Fibroblast of mammary gland (primary cell): ENCODE data around the gene DNMT3L.
"Not testable (repeated sequence)": the region's sequence is repeated elsewhere in the genome, so short reads cannot be mapped to it uniquely, and the experiment has no call there.

Source experiments
- DNase-seq: peaks from one replicate; pipeline ENCODE4 v3.0.0-alpha.2; 2010; ENCODE audit warnings: low read depth
- H3K4me3 ChIP-seq: 2 replicates; pipeline ENCODE4 v1.5.1; 2011; ENCODE audit warnings: low read depth, mild to moderate bottlenecking, low read length, moderate library complexity; ENCODE audit not compliant: control insufficient read depth
- TF ChIP-seq, protein P1 (sequence below): conservative IDR thresholded peaks from 2 replicates; pipeline ENCODE4 v1.5.1; 2011; ENCODE audit warnings: low read depth, low read length, inconsistent platforms; ENCODE audit not compliant: control insufficient read depth, insufficient read depth

DNMT3L gene

DNA sequence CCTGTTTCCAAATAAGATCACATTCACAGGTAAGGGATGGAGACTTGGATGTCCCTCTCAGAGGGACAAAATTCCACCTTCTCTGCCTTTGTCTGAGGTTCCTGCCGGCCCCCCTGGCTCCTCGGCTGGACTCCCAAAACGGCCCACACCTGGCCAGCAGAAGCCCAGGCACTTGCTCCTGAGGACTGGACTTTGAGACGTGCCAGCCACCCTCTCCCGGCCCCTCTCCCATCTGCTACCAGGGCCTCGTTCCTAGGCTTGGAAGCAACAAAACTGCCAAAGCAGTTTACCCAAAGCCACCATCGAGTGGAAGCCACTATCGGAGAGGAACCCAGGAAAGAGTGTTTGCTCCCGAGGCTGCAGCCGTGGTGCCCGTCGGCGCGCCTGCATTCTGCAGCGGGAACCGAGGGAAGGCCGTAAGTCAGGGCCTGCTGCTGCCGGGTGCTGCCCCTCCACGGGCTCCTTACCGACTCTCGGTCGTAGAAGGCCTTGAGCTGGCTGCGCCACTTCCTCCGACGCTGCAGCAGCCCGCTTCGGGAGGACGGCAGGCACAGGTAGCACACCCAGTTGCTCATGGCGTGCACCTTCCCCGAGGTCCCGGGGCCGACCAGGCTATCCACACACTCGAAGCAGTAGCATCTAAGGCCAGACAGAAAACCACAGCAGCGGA lies 3.5 kb downstream of the DNMT3L start:
- TF ChIP-seq, protein P1, sequence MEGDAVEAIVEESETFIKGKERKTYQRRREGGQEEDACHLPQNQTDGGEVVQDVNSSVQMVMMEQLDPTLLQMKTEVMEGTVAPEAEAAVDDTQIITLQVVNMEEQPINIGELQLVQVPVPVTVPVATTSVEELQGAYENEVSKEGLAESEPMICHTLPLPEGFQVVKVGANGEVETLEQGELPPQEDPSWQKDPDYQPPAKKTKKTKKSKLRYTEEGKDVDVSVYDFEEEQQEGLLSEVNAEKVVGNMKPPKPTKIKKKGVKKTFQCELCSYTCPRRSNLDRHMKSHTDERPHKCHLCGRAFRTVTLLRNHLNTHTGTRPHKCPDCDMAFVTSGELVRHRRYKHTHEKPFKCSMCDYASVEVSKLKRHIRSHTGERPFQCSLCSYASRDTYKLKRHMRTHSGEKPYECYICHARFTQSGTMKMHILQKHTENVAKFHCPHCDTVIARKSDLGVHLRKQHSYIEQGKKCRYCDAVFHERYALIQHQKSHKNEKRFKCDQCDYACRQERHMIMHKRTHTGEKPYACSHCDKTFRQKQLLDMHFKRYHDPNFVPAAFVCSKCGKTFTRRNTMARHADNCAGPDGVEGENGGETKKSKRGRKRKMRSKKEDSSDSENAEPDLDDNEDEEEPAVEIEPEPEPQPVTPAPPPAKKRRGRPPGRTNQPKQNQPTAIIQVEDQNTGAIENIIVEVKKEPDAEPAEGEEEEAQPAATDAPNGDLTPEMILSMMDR, result no peak
- no peak for DNase-seq
- H3K4me3 ChIP-seq, result no peak overlapping the region

DNA sequence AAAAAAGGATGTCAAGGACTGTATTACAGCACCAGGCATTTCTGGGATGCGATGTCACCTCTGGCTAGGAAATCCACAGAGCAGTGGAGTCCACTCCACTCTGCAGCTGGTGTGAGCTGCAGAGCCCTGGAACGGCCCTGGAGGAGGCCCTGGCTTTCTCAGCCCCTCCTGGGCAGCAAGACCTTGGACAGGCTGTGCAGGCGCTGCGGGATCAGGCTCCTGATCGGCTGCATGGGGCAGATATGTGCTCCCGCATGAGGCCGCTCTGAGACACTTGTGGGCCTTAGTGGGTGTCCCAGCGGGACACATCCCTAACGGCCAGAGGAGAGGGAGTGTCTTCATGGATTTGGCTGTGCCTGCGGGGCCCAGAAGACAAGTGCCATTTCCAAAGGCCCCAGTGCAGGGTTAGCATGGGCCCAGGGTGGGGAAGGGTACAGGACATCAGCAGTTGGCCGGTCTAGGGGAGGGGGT lies 6.2 kb downstream of the DNMT3L start:
- no peak for DNase-seq
- TF ChIP-seq, protein P1, result no peak
- H3K4me3 ChIP-seq, result no peak overlapping the region

DNA sequence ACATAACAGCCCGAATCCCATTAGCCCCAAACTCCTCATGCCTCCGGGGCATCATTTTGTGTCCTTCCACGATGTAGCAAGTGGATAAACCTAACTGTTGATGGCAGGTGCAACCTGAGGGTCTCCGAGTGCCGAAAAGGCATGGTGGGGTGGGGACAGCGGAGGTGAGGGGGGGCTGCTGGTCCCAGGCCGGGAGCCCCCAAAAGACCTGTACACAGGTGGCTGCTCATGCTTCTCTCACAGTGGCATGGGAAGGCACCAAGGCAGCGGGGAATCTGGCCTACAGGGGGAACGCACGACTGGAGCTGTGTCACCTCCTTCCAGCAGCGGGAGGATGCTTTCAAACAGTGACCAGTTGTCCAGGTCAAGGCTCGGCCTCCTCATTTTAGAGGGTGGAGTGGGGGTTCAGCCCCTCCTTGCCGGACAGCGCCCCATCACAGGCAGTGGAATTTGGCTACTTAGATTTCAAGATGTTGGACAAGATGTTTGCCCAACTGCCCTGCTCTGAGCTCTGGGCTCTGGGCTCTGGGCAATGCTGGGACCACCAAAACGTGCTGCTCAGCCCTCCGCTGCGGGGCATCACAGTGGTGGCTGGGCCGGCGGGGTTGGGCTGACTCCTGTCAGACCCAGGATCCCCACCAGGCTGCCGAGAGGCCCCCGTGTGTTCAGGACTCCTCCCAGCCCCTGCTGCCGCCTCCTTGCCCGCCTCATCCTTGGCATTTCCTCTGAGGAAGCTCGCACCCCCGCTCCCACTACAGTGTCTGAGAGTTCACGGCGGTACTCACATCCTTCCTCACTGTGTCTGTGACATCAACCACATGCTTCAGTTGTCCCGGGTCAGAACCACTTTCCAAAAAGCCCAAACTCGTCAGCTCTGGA lies 7.6 kb downstream of the DNMT3L start:
- no peak overlapping the region for H3K4me3 ChIP-seq
- TF ChIP-seq, protein P1, result no peak
- no peak for DNase-seq

DNA sequence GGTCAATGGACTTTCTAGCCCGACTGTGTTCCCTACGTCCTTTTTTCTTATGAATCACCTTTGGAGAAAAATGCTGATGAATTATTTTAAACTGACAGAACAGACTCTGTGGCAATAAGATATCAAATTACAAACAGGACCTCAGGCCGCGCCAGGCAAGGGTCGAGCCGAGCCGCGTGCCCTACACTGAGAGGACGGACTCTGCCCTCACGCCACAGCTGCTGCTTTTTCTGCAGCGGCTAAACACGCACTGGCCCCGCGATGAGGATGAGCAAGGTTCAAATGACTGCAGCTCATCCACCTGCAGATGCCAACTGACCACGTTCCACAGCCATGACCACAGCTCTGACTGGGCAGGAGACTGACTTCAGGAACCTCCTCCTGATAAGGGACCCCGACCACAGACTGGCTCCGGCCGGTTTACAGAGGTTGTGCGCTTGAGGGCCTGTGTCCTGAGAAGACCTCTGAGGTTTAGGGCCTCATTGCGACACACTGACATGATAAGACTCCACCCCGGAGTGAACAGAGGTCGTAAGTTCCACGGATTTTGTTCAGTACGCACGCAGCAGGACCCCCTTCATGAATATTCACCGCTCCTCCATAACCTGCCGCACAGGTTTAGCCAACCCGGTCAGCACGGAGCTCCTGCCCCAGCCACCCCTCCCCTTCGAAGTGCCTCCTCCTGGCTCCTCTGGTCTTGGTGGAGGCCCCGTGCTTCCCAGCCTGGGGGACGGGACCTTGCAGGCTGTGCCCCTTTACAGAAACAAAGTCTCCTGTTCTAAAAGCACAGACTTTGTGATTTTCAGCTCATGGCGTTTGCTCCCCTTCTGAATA lies 12.3 kb downstream of the DNMT3L start:
- DNase-seq, H3K4me3 ChIP-seq: not testable (repeated sequence)

DNA sequence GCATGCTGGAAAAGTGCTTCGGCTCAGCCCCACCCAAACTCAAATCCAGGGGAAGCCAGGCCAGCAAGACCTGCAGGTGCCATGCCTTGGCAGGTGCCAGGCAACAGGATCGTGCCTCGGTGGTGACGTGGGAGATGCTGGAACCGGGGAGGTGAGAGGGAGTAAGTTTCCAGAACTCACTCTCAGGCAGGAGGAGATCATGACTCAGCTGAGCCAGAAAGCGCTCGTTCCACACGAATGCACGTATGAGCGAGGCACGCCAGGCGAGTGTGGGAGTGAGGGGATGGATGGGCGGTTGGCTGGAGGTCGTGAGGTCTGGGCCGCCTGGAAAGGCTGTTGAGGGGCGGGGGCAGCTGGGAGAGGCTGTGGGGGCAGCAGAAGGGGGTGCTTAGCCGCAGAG lies 13.8 kb downstream of the DNMT3L start:
- not testable (repeated sequence) for H3K4me3 ChIP-seq, DNase-seq

DNA sequence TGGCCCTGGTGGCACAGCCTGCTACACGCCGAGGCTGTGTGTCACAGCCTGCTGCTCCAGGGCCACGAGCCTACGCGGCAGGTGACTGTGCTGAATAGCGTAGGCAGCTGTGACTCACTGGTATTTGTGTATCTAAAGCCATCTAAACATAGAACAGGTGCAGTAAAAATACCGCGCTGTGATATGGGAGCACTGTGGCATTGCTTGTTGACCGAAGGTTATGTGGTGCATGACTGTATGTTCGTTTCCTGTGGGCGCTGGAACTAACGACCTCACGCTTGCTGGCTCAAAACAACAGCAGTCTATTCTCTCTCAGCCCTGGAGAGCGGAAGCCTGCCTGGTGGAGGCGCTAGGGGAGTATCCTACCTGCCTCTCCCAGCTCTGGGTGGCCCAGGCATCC lies 17.7 kb downstream of the DNMT3L start:
- H3K4me3 ChIP-seq, DNase-seq: not testable (repeated sequence)

DNA sequence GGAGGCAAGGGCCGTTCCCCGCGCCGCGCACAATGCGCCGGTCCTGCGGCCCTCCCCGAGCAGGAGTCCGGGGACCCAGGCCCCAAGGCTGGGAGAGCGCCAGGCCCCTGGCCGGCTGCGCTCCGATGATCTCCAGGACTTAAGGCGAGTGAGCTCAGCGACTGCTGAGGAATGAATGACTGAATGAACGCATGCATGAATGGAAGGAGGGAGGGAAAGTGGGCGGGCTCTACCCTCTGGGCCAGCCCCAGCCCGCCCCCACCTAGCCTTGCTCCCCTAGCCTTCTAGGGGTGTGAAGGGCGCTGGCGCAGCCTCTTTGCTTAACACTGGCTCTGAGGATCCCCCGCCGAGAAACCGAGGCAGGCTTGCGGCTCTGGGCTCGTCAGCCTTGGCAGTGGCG lies 20.4 kb downstream of the DNMT3L start:
- DNase-seq, H3K4me3 ChIP-seq: not testable (repeated sequence)

DNA sequence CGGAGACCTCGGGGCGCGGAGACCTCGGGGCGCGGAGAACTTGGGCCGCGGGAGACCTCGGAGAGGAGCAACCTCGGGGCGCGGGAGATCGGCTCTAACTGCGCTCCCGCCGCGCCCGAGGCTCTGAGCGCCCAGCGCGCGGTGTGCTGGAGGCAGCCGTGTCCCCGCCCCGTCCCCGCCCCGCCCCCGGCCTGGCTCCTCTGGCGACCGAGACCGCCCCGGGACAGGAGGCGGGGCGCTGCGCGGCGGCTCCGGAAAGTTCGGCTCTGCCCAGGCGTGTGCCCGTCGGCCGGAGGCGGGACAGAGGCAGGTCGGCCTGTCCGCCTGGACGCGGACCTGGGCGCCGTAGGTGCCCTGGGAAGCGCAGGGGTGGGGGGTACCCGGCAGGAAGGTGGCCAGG lies 20.9 kb downstream of the DNMT3L start, which contains the start of gene ICOSLG:
TSS of gene ICOSLG (minus strand) at position 102 of the 400 bp plus-strand sequence. CDS start 126 bp downstream, outside the sequence.
- not testable (repeated sequence) for H3K4me3 ChIP-seq, DNase-seq

DNA sequence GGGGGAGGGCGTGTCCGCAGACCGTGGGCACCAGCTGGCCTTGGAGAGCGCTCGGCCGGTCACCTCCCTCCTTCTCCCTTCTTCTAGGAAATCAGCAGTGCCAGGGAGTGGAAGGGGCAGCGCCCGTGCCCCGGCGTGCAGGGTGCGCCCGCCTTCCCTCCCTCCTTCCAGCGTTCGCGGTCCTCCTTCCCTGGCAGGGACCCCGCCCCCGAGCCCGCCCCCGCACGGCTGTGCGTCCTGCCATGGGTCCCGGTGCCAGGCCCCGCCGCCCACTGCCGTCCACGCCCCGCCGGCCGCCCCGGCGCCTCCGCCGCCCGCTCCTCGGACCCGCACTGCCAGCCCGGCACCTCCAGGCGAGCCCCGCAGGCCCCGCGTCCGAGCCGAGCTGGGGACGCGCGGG lies 21.3 kb downstream of the DNMT3L start:
- H3K4me3 ChIP-seq, DNase-seq: not testable (repeated sequence)

DNA sequence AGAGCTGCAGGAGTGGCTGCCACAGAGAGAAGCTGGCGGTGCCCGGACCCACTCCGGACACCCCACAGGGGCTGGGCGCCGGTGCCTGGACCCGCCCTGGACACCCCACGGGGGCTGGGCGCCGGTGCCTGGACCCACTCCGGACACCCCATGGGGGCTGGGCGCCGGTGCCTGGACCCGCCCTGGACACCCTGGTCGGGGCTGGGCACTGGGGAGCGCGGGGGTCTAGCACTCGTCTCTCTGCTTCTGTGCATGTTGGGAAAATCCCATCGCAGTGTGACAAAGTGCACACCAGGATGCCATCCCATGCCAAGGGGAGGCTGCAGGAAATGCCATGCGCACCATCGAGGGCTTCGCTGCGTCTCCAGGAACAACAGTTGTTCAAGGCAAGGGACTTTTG lies 32.1 kb downstream of the DNMT3L start:
- not testable (repeated sequence) for H3K4me3 ChIP-seq, DNase-seq

DNA sequence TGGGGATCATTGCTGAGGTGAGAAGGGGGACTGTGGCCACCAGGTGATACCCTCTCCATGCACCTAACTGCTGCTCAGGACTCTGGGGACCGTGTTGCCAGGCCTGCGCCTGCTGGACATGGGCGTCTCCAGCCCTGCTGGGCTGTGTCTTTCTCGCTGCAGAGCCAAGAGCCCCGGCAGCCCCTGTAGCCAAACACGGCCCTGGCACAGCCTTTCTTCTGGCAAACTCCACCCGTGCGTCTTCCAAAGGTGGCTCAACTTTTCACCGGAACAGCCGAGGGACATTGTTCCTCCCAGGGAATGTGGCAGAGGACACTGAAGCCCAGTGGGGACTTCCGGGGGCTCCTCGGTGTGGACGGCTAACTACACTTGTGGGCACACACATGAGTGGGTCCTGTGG lies 33.6 kb downstream of the DNMT3L start:
- not testable (repeated sequence) for H3K4me3 ChIP-seq, DNase-seq

DNA sequence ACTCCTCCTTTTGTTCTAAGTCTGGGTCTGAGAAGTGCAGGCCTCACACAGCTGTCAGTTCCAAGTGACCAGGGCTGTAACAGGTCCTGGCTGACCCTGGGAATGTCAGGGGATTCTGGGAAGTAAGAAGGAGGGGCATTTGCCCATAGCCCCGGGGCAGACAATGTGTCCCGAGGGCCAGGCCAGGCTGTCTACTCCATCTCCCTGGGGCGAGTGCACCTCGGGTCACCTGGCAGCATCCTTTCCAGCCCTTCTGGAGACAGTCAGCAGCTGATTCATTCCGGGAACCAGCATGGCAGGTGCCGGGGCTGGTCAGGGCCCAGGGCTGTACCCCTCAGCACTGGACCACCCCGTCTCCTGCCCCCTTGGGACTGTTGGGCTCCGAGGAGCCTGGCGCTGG lies 34.1 kb downstream of the DNMT3L start:
- H3K4me3 ChIP-seq, DNase-seq: not testable (repeated sequence)

DNA sequence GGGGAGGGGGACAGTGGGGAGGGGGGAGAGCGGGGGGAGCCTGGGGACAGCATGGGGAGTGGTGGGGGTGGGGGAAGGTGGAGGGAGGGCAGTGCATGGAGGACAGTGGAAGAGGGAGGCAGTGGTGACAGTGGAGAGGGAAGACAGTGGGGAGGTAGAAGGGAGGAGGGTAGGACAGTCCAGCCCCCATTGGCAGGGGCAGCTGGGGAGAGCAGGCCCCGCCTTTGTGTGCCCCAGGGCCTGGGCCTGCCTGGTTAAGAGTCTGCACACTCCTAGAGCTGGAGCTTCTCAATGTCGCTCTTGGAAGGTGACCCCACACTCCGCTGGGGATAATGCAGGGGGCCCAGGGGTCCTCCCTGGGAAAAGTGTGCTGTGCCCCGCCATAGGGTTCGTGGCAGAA lies 36.1 kb downstream of the DNMT3L start:
- not testable (repeated sequence) for H3K4me3 ChIP-seq, DNase-seq

DNA sequence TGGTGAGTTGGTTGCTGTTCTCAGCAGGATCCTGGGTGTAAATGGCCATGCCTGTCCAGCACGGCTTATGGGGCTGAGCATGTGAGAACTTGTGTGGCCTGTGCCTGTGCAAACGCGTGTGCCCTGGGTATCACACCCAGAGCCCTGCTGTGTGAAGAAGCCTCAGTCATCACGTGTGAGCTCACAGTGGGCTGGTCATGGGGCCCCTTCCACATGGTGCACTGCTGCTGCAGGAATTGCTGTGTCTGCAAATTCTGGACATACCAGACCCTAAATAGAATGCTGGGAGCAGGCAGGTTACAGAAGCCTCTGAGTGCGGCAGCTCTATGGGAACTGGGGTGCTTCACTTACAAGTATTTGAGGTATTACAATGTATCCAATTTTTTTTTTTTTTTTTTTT lies 38.4 kb downstream of the DNMT3L start:
- H3K4me3 ChIP-seq, DNase-seq: not testable (repeated sequence)
